ENCODE results near the gene PDCD1.

PDCD1 gene

GRCh38 chr2:241811201-241811951 is 47.3 kb downstream of the PDCD1 start:
- H3K79me2 ChIP-seq (ENCODE audit: low read length), result no peaks in the 10 kb centered on the region
- no peak overlapping the region for H3K4me3 ChIP-seq (ENCODE audit: low read length)
- no peak overlapping the region for H2AFZ ChIP-seq (ENCODE audit: low read depth, low read length)
- no peak overlapping the region for H3K9ac ChIP-seq (ENCODE audit: low read length)
- TF ChIP-seq, protein P1, sequence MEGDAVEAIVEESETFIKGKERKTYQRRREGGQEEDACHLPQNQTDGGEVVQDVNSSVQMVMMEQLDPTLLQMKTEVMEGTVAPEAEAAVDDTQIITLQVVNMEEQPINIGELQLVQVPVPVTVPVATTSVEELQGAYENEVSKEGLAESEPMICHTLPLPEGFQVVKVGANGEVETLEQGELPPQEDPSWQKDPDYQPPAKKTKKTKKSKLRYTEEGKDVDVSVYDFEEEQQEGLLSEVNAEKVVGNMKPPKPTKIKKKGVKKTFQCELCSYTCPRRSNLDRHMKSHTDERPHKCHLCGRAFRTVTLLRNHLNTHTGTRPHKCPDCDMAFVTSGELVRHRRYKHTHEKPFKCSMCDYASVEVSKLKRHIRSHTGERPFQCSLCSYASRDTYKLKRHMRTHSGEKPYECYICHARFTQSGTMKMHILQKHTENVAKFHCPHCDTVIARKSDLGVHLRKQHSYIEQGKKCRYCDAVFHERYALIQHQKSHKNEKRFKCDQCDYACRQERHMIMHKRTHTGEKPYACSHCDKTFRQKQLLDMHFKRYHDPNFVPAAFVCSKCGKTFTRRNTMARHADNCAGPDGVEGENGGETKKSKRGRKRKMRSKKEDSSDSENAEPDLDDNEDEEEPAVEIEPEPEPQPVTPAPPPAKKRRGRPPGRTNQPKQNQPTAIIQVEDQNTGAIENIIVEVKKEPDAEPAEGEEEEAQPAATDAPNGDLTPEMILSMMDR (IDR thresholded peaks at IDR 0.05; ENCODE audit: low read depth, low read length), result no peak
- no peak for TF ChIP-seq EZH2phosphoT487 (IDR thresholded peaks at IDR 0.05; ENCODE audit: low read depth)
- no peaks in the 10 kb centered on the region for H4K20me1 ChIP-seq (ENCODE audit: insufficient read depth, low read length)
- no peak overlapping the region for H3K4me2 ChIP-seq (ENCODE audit: low read length)
- H3K9me3 ChIP-seq (ENCODE audit: insufficient read depth, low read length), result no peaks in the 10 kb centered on the region
- H3K4me1 ChIP-seq (ENCODE audit: low read length), result peaks cover 13% of the 10 kb centered on the region
- H3K36me3 ChIP-seq (replicated peaks; ENCODE audit: low read depth, low read length), result no peaks in the 10 kb centered on the region
- H3K27ac ChIP-seq (ENCODE audit: low read length), result no peak overlapping the region
- H3K27me3 ChIP-seq (ENCODE audit: low read depth, low read length), result no peaks in the 10 kb centered on the region

GRCh38 chr2:241810307-241811200 is 48.1 kb downstream of the PDCD1 start:
- H3K4me3 ChIP-seq (ENCODE audit: low read length), result no peak overlapping the region
- no peaks in the 10 kb centered on the region for H3K79me2 ChIP-seq (ENCODE audit: low read length)
- no peak overlapping the region for H3K9ac ChIP-seq (ENCODE audit: low read length)
- H4K20me1 ChIP-seq (ENCODE audit: insufficient read depth, low read length), result no peaks in the 10 kb centered on the region
- H3K27me3 ChIP-seq (ENCODE audit: low read depth, low read length), result no peaks in the 10 kb centered on the region
- H3K9me3 ChIP-seq (ENCODE audit: insufficient read depth, low read length), result no peaks in the 10 kb centered on the region
- H2AFZ ChIP-seq (ENCODE audit: low read depth, low read length), result no peak overlapping the region
- H3K4me1 ChIP-seq (ENCODE audit: low read length), result peaks cover 13% of the 10 kb centered on the region
- no peak for TF ChIP-seq EZH2phosphoT487 (IDR thresholded peaks at IDR 0.05; ENCODE audit: low read depth)
- TF ChIP-seq, protein P1 (IDR thresholded peaks at IDR 0.05; ENCODE audit: low read depth, low read length), result no peak
- H3K27ac ChIP-seq (ENCODE audit: low read length), result no peak overlapping the region
- no peak overlapping the region for H3K4me2 ChIP-seq (ENCODE audit: low read length)
- no peaks in the 10 kb centered on the region for H3K36me3 ChIP-seq (replicated peaks; ENCODE audit: low read depth, low read length)

DNA sequence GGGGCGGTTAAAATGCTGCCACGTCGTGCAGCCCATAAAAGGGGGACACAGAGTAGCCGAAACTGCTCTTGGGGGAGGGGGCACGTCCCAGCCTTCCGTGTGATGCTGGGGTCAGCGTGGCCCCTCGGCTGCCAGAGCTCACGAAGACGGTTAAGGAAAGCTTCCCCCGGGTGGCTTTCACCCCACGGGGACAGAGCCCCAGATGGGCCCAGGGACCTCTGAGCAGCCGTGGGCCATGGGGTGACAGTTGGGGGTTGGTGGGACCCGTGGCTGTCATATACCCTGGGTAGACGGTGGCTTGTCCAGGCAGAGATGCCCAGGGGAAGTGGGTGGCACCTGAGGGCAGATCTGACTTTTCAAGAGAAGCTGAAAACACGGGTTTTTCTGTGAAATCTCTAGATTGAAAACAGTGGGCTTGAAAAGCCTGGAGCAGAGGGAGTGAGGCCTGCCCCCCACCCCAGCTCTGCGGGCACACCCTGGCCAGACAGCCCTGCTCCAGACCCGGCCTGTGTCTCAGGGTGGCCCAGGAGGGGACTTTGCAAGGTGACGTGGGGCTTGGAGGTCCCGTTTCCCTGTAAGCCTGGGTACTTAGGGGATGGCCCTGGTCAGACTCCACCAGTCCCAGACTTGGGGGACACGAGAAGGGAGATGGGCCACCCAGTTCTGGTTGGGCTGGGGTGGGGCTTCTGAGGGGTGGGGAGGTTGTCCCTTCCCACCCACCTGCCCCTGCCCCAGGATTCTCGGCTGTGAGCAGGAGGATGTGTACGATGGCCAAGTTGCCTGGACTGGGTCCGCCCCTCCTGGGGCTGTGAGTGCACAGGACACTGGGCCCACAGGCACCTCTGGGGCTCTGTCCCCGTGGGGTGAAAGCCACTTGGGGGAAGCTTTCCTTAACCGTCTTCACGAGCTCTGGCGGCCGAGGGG is 49.0 kb downstream of the PDCD1 start:
- H3K27ac ChIP-seq (ENCODE audit: low read length), result no peak overlapping the region

DNA sequence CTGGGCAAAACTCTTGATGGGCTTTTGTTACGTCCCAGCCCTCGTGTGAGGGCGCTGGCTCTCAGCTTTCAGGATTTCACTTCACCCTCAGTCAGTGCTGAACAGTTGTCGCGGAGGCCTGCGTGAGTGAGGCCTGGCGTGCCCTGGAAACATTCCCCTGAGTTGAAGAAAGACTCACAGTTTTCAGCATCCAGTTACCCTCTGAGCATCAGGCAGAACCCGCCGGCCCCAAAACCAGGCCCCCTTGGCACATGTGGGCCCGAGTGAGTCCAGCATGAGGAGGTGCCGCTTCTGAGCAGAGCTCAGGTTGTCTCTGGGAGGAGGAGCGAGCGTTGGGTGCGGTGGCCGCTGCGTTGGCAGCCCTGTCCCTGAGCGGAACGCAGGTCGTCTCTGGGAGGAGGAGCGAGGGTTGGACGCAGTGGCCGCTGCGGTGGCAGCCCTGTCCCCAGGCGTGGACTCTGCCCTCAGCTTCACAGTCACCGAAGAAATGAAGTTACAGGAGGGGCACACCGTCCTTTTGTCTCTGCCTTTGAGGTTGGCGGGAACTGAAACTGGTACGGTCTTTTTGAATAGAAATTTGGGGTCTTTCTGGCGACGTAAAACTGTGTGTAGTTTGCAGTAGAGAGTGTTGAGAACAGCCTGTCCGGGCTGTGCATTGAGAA is 49.8 kb downstream of the PDCD1 start, which contains the start of gene NEU4:
Gene NEU4 (plus strand): TSS at position 473 of the 662 bp plus-strand sequence. CDS start 5,292 bp downstream, outside the sequence.
- Histone ChIP-seq H3K79me2 (ENCODE audit: low read length) (no peaks in the 10 kb centered on the region), H3K4me2 (ENCODE audit: low read length) (no peak within 1 kb of the TSS), H3K27ac (ENCODE audit: low read length) (no peak within 1 kb of the TSS), H3K36me3 (replicated peaks; ENCODE audit: low read depth, low read length) (no peaks in the 10 kb centered on the region), H3K4me3 (ENCODE audit: low read length) (no peak within 1 kb of the TSS), H3K27me3 (ENCODE audit: low read depth, low read length) (peaks cover 8% of the 10 kb centered on the region; the same call in 1 of the 2 replicates), H2AFZ (ENCODE audit: low read depth, low read length) (no peak within 1 kb of the TSS), H4K20me1 (ENCODE audit: insufficient read depth, low read length) (no peaks in the 10 kb centered on the region), H3K9ac (ENCODE audit: low read length) (no peak within 1 kb of the TSS), H3K9me3 (ENCODE audit: insufficient read depth, low read length) (no peaks in the 10 kb centered on the region), H3K4me1 (ENCODE audit: low read length) (peaks cover 21% of the 10 kb centered on the region)
- TF ChIP-seq, protein P1 (IDR thresholded peaks at IDR 0.05; ENCODE audit: low read depth, low read length), result no peak
- no peak for TF ChIP-seq EZH2phosphoT487 (IDR thresholded peaks at IDR 0.05; ENCODE audit: low read depth)

More for the DNA sequence above, 49.0 kb downstream of the PDCD1 start:
- Histone ChIP-seq H3K4me1 (ENCODE audit: low read length) (peaks cover 16% of the 10 kb centered on the region), H3K9me3 (ENCODE audit: insufficient read depth, low read length) (no peaks in the 10 kb centered on the region), H3K79me2 (ENCODE audit: low read length) (no peaks in the 10 kb centered on the region), H4K20me1 (ENCODE audit: insufficient read depth, low read length) (no peaks in the 10 kb centered on the region), H3K36me3 (replicated peaks; ENCODE audit: low read depth, low read length) (no peaks in the 10 kb centered on the region), H3K27me3 (ENCODE audit: low read depth, low read length) (0 out of 2 replicates have a peak, but pooled peaks cover under 1% of the 10 kb centered on the region), H3K4me2 (ENCODE audit: low read length) (no peak overlapping the region), H3K9ac (ENCODE audit: low read length) (no peak overlapping the region), H2AFZ (ENCODE audit: low read depth, low read length) (no peak overlapping the region), H3K4me3 (ENCODE audit: low read length) (no peak overlapping the region)
- TF ChIP-seq EZH2phosphoT487 (IDR thresholded peaks at IDR 0.05; ENCODE audit: low read depth), result no peak
